Stimulated activated CD8-positive, alpha-beta memory T cell treated with anti-CD3 and anti-CD28 coated beads, Interleukin-4, amount 100 ng/mL, for 1 hour (primary cell): ENCODE data around the gene CGAS.
A peak's percentile ranks its signal among the peaks of the same experiment; 100 is the strongest.
"Not testable (repeated sequence)": the region's sequence is repeated elsewhere in the genome, so short reads cannot be mapped to it uniquely, and the experiment has no call there.

ENCODE experiments used
- DNase-seq, 2 donors: peaks; one replicate each; pipeline ENCODE4 v3.0.0-alpha.2; 2020; ENCODE audit warnings: low read depth in 2 of 2, low spot score in 1 of 2

CGAS gene

DNA sequence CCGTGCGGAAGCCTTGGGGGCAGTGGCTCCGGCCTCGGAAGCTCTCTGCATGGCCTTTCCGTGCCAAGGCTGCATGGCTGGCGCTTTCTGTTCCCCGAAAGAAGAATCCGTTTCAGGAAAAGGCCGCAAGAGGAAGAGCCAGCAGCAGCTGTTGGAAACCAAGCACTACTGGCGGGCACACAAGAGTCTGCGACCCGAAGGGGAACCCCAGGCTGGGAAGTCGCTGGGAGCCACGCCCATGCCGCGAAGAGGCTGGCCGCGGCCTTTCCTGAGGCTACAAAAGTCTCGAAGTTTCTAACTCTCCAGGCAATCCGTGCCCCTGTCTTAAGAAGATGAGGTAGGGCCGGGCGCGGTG, at the start of gene CGAS:
CGAS (minus strand) TSS at position 191 of the 355 bp plus-strand sequence; CDS start at position 75, 116 bp downstream.
- DNase-seq, result peak; percentile 42 to 53

DNA sequence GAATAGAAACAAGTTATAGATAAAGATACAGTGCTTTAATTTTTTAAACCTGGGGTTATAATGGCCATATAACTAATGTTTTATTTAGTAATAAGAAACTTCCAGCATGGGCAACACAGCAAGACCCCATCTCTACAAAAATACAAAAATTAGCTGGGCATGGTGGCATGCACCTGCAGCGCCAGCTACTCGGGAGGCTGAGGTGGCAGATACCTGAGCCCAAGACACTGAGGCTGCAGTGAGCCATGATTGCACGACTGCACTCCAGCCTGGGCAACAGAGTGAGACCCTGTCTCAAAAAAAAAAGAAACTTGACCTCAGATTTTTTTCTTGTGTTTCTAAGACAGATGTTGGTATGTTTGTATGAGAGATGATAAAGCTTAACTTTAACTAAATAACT, 45.8 kb upstream of the CGAS start:
- no peak for DNase-seq

DNA sequence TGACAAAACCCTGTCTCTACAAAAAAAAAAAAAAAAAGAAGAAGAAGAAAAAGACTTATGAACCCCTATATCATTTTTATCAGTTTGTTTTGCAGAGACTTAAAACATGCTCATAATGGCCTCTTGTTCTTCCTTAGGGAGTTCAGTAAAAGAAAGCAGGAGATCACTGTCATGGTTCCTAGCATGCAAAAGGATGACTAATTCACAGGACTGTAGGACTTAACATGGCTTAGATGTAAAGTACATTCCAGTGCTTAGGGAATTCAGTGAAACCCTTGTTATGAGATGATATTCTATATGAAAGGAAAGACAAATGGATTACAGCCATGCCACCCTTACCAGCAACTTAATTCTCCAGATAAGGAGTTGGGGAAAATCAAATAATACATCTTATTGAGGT, 39.3 kb upstream of the CGAS start:
- DNase-seq, result no peak

DNA sequence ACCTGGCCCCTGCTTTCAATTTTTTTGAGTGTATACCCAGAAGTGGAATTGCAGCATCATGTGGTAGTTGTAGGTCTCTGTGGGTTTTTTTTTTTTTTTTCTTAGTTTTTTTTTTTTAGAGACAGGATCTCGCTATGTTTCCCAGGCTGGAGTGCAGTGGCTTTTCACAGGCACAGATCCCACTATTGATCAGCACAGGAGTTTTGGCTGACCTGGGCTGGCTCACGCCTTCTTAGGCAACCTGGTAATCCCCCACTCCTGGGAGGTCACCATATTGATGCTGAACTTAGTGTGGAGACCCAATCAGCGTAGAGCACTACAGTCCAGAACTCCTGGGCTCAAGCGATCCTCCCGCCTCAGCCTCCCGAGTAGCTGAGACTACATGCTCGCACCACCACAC, 35.4 kb upstream of the CGAS start:
- DNase-seq, result no peak

DNA sequence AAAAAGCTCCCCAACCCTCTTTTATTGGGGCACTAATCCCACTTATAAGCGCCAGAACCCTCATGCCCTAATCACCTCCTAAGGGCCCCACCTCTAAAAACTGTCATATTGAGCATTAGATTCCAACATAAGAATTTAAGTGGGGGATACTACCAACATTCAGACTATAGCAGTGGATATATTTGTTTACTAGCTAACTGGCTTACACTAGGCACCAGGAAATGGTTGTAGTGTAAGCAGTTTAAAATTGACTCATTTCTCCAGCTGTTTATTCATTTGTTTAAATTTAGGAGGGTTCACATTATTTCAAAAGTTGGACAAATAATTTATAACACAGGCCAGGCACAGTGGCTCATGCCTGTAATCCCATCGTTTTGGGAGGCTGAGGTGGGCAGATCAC, 32.3 kb upstream of the CGAS start:
- DNase-seq, result no peak

DNA sequence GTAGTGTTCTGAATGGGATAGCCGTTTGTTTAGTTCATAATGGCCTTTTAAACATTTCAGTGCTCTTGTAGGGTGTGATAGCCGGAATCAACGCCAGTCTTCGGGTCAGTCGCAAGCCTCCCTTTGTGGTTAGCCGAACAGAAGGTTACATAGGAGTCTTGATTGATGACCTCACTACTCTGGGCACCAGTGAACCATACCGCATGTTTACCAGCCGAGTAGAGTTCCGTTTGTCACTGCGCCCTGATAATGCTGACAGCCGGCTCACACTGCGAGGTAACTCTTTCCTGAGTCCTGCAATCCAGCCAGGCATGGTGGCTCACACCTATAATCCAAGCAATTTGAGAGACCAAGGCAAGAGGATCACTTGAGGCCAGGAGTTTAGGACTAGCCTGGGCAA, 29.9 kb upstream of the CGAS start:
- DNase-seq, result no peak

DNA sequence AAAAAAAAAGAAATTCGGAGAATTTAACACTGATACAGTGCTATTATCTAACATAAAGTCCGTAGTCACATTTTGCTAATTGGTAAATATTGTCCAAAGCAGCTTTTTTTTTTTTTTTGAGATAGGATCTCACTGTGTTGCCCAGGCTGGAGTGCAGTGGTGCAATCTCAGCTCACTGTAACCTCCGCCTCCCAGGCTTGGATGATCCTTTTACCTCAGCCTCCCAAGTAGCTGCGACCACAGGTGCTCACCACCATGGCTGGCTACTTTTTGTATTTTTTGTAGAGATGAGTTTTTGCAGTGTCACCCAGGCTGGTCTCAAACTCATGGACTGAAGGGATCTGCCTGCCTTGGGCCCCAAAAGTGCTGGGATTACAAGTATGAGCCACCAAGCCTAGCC, 25.3 kb upstream of the CGAS start:
- DNase-seq, result no peak

DNA sequence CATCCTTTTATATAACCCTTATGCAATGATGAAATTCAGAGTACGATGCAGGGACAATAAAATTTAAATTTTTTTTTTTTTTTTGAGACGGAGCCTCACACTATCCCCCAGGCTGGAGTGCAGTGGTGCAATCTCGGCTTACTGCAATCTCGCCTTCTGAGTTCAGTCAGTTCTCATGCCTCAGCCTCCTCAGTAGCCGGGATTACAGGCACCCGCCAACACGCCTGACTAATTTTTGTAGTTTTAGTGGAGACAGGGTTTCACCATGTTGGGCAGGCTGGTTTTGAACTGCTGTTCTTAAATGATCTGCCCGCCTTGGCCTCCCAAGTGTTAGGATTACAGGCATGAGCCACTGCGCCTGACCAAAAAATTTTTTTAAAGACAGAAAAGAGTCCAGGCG, 24.6 kb upstream of the CGAS start:
- no peak for DNase-seq

DNA sequence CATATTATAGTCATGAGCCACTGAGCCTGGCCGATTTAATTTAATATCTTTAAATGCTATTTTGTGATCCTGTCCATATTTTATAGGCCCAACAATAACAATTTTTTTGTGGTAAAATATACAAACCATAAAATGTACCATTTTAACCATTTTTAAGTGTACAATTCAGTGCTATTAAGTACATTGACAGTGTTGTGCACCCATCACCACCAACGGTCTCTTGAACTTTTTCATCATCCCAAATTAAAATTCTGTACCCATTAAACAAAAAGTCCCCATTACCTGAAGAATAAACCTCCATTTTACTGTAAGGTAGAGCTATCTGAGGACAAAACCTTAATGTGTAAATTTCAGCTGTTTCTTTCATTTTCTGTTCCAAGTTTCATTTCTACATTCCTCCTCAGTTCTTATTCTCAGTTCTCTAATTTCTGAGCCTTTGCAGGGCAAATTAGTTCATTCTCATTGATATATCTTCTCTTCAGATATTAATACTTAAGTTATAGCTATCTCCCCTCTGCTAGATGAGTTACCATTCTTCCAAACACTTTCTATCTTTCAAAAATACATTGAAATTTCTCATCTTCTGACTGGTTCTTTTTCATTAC, 19.7 kb upstream of the CGAS start:
- no peak for DNase-seq

DNA sequence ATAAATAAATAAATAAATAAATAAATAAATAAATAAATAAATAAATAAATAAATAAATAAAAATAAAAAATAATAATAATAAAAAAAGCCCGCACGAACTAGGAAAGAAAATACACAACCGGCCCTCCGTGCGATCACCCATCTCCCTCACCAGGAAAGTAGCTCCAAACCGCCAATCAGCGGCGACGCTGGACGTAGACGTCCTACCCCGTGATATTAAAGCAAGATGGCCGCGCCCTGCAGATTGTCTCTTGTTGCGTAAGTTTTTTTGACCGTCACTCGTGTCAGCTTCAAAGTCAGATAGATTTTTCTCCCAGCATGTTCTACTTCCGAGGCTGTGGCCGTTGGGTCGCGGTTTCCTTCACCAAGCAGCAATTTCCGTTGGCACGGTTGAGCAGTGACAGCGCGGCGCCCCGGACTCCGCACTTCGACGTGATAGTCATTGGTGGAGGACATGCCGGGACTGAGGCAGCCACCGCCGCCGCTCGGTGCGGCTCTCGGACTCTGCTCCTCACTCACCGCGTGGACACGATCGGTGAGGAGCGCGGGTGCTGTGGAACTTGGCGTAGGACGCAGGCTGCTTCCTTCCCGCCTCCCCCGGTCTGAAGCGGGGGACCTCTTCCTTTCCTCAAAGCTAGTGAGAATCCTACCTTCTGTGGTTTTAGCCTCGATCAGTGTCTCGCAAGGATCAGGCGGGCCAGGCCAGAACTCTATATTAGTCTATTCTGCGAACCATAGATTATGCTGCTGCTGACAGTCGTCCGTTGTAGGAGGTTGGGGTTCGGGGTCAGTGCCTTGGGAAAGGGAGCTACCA, 9.6 kb upstream of the CGAS start, which contains the start of gene MTO1:
MTO1 (plus strand) TSS at position 201 of the 814 bp plus-strand sequence; CDS start at position 319, 118 bp downstream.
- peak; percentile 67 to 70 for DNase-seq

DNA sequence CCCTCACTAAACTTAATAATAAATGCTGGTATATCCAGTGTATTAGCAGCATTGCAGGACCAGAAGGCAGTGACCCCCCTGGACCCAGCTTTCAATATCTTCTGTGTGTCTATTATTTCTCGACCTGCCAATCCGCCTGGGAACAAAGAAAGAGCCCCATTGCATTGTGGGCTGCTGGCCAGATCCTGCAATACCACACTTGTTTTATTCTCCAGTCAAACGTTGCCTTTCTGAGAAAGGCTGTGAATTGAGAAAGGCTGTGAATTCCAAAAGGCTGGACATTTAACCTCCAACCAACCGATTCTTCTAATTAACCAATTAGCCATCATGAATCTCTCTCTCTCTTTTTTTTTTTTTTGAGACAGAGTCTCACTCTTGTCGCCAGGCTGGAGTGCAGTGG, 8.0 kb upstream of the CGAS start:
- DNase-seq, result no peak

DNA sequence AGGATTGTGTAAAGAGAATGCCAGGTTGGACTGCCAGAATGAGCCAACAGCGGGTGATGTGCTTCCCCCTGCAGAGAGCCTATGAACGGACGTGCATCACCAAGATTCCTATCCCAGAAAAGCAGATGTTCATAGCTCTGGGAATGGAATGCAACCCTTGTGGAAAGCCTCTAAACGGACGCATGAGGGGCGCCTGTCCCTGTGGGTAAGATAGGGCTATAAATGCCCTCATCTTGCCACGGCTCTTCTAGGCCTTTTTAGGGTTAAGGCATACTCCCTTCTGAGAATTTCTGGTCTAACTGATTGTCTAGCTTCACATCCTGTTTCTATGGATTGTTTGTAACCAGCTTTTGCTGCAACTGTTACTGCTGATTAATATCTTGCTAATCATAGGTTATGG, 7.4 kb upstream of the CGAS start:
- DNase-seq, result not testable (repeated sequence)

DNA sequence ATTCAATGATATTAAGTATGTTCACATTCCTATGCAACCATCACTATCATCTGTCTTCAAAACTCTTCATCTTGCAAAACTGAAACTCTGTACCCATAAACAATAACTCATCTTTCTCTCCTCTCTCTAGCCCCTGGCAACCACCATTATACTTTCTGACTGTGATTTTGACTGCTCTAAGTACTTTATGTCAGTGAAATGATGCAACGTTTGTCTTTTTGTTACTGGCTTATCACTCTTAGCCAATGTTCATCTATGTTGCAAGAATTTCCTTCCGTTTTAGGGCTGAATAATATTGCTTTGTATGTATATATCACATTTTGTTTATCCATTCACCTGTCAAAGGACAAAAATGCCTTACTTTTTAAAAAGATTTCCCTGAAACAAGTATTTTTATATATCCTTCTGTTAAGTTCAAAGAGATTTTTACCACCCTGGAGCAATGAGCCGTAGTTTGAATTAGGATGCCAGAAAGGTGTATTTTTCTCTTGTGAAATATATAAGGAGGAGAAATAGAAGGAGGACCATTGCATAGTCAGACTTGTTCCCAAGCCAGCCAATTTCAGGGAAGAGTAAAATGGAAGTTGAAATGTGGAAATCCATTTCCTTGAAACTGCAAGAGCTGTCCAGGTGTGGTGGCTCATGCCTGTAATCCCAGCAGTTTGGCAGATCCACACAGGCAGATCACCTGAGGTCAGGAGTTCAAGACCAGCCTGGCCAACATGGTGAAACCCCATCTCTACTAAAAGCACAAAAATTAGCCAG, 4.0 kb upstream of the CGAS start:
- no peak for DNase-seq

DNA sequence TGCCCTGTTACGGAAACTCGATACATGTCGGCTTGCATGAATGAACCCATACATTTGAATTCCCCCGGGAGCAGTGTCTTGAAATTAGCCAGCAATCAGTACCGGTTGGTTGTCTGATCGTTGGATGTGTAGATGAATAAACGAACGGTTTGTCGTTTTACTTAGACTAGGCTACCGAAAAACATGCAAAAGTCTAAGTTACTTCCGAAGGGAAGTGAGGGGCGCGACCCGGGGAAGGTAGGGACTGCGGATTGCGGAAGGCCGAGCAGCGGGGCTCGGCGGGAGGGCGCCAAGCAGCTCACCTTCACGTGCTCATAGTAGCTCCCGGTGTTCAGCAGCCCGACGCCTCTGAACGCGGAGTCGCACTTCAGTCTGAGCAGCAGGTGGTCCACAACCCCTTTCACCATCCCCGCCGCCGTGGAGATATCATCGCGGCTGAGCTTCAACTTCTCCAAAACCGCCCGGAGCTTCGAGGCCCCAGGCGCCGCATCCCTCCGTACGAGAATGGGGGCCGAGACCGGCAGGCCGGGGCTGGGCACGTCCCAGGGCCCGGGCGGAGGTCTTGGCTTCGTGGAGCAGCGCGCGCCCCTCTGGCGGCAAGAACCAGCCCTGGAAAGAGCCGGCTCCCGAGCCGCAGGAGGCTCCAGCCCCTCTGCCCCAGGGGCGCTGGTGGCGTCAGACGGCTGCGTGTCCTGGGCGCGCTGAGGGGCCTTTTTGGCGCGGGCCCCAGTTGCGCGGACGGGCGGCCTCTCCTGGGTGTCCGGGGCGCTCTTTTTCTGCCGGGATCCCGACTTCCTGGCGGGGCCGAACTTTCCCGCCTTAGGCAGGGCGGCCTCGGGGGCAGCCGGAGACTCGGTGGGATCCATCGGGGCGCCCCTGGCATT, 632 bp downstream of the CGAS start:
- peak; percentile 10 to 24 for DNase-seq

DNA sequence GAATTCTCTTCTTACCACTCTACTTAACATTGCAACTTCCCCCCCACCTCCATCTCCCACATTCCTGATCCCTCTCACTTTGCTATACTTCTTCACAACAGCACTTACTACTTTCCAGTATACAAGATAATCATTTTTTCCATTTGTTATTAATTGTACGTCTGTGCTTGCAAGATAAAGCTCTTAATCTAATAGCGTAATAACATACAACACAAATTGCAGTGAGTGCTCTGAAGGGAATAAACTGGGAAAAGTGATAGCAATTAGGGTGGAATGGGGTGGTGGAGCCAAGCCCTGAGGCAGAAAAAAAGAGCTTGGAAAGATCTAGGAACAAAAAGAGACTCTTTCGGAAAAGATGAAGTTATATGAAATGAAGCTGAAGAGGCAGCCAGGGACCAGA, 8.5 kb downstream of the CGAS start:
- no peak for DNase-seq

DNA sequence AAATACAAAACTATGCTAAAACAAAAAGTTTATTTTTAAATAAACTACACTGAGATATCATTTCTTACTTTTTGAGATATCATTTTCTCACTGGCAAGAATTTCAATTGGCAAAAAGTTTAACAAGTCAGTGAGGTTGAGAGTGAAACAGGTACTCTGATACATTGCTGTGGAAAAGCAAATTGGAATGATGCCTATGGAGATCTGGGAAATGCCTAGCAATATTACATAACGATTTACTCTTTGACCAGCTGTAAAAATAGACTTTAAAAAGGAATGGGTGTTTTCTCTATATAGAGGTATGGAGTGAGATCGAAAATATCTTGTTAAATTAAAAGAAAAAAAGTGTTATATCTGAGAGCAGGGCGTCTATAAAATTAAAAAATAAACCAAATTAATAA, 16.9 kb downstream of the CGAS start:
- no peak for DNase-seq

DNA sequence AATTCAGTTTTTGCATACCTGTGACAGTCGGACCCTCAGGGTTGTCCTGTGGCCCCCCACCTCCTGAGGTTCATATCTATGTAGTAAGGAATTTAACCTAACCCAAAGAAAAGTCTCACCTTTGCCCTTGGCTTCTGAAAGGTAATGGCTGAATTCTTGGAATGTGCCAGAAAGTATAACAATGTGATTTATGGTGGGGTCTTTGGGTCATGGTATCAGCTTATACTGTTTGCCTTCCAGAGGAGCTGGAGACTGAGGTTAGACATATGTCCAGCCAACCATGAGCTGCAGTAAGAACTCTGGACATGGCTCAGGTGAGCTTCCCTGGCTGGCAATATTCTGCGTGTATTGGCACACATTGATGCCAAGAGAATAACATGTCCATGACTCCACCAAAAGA, 30.6 kb downstream of the CGAS start:
- DNase-seq, result no peak

DNA sequence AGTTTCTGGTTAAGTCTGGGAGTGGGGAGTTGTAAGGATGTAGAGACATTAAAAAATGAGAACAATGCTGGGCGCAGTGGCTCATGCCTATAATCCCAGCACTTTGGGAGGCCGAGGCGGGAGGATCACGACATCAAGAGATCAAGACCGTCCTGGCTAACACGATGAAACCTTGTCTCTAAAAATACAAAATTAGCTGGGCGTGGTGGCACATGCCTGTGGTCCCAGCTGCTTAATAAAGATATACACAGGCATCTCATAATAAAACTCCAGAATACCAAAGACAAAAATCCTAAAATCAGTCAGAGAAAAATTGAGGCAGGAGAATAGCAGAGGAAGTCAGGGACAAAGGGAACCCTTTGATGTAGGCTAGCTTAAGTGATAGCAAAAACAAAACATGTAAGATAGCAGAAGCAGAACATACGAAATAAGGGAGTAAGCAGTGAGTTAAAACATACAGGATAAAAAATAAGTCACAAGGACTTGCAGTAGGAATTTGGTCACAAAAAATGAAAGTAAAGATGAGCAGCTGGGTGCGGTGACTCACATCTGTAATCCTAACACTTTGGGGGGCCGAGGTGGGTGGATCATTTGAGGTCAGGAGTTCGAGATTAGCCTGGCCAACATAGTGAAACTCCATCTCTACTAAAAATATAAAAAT, 33.9 kb downstream of the CGAS start:
- DNase-seq, result no peak

DNA sequence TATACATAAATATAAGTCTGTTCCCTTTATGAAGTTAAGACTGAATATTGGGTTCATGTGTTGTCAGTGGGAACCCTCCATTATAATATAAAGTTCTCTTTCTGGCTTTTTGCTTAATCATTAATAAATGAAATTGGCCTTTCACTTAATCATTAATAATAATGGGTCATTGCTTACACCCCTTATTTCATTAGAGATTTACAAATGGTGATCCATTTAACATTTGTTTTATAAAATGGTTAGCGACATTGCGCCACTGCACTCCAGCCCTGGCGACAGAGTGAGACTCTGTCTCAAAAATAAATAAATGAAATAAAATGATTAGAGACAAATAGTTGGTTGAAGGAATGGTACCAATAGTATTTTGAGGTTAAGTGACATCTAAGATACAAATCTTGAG, 39.0 kb downstream of the CGAS start:
- no peak for DNase-seq

DNA sequence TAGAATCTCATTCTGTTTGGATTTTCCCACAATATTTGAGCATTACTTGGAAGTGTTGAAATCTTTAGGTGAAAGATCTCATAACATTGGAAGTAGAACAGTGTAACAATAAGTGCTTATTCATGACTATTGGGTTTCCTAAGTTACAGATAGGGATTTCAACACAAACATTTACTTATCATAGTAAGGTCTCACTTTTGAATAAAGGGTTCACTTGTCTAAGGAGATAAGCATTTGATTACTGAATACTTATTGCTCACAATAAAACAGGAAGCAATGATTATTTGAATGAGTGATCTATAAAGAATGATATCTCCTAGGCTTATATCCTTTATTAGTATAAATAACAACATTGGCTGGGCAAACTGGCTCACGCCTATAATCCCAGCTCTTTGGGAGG, 42.7 kb downstream of the CGAS start:
- no peak for DNase-seq

DNA sequence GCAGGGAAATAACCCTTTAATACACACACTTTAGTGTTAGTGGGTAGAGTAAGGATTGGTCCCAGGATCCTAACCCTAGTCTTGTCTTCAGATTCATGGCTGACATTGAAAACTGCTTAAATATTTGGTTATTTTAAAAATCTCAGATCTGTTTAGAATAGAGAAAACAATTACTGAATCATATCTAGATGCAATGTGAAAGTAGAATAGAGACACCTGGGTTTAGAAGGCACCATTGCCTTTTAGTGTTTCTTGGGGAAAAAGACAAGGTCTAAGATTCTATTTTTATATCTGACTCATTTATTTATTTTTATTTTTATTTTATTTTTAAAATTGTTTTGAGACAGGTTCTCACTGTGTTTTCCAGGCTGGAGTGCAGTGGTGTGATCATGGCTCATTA, 51.4 kb downstream of the CGAS start:
- DNase-seq, result no peak
